IMR-90 (cell line): ENCODE data around the gene PTPRN2. TPM values are rescaled to one million over a fixed set of nuclear protein-coding genes. Genes with fewer than 3 reads are reported as not detected.

Experiments used
- ATAC-seq: fragments of 200-7000 bp; cut with Tn5 transposase; 2 replicates; pipeline ENCODE4 v1.9.1; 2020; ENCODE audit warnings: low read depth, mild to moderate bottlenecking, moderate library complexity
- BruUV-seq: library from RNA; stranded (reverse); fragments of 400-500 nt; replicated peaks from 2 replicates; lab custom pipeline; 2021; lab: Mats Ljungman, UMichigan
- CTCF ChIA-PET: fragments of 300-600 bp; formaldehyde crosslinking; extraction: SDS; loops from one replicate; lab custom pipeline; 2021; ENCODE audit warnings: antibody characterized with exemption; lab: Yijun Ruan, JAX
- POLR2A ChIA-PET: fragments of 300-600 bp; sonication (Branson Sonifier 250); formaldehyde crosslinking; loops from one replicate; lab custom pipeline; 2022; ENCODE audit warnings: antibody characterized with exemption; ENCODE audit not compliant: unreplicated experiment; lab: Charles Lee
- DNase-seq: peaks from one replicate; pipeline ENCODE4 v3.0.0; 2013
- H2AFZ ChIP-seq: replicated peaks from 2 replicates; pipeline ENCODE3; 2013; ENCODE audit warnings: low read length, mild to moderate bottlenecking; ENCODE audit not compliant: poor library complexity
- H2AK5ac ChIP-seq: 2 replicates; pipeline ENCODE4 v1.6.1; 2013; ENCODE audit warnings: low read depth, low read length, inconsistent platforms
- H2AK9ac ChIP-seq: replicated peaks from 2 replicates; pipeline ENCODE3; 2013; ENCODE audit warnings: mild to moderate bottlenecking, low read depth, low read length, moderate library complexity; ENCODE audit not compliant: poor library complexity
- H2BK120ac ChIP-seq: 2 replicates; pipeline ENCODE4 v1.6.1; 2013; ENCODE audit warnings: low read depth, low read length, inconsistent platforms
- H2BK15ac ChIP-seq: 3 replicates; pipeline ENCODE4 v1.6.1; 2013; ENCODE audit warnings: low read depth, low read length, inconsistent platforms
- H2BK20ac ChIP-seq: 2 replicates; pipeline ENCODE4 v1.6.1; 2013; ENCODE audit warnings: low read depth, mild to moderate bottlenecking, inconsistent platforms, low read length, moderate library complexity
- H2BK5ac ChIP-seq: 2 replicates; pipeline ENCODE4 v1.6.1; 2013; ENCODE audit warnings: mild to moderate bottlenecking, low read depth, low read length, inconsistent platforms; ENCODE audit not compliant: poor library complexity, severe bottlenecking
- H3K14ac ChIP-seq: replicated peaks from 2 replicates; pipeline ENCODE4 v1.6.1; 2013; ENCODE audit warnings: low read depth, low read length, inconsistent platforms
- H3K18ac ChIP-seq: 2 replicates; pipeline ENCODE4 v1.6.1; 2013; ENCODE audit warnings: low read depth, low read length, control low read depth
- H3K23ac ChIP-seq: 2 replicates; pipeline ENCODE4 v1.6.1; 2013; ENCODE audit warnings: low read depth, low read length, inconsistent platforms
- H3K27ac ChIP-seq: 2 replicates; pipeline ENCODE4 v1.5.1; 2013; ENCODE audit warnings: mild to moderate bottlenecking, control low read depth, low read length; ENCODE audit not compliant: insufficient read depth
- H3K27me3 ChIP-seq: 2 replicates; pipeline ENCODE4 v1.6.1; 2013; ENCODE audit warnings: low read length; ENCODE audit not compliant: control insufficient read depth, insufficient read depth
- H3K36me3 ChIP-seq: 2 replicates; pipeline ENCODE4 v1.6.1; 2013; ENCODE audit warnings: low read length, mixed read lengths; ENCODE audit not compliant: control insufficient read depth, insufficient read depth
- H3K4ac ChIP-seq: 2 replicates; pipeline ENCODE4 v1.6.1; 2013; ENCODE audit warnings: low read depth, low read length, inconsistent platforms
- H3K4me1 ChIP-seq: 2 replicates; pipeline ENCODE4 v1.6.1; 2013; ENCODE audit warnings: low read length, mixed read lengths; ENCODE audit not compliant: control insufficient read depth, insufficient read depth
- H3K4me2 ChIP-seq: 2 replicates; pipeline ENCODE4 v1.6.1; 2013; ENCODE audit warnings: low read depth, mild to moderate bottlenecking, control low read depth, low read length, moderate library complexity
- H3K4me3 ChIP-seq: 2 replicates; pipeline ENCODE4 v1.5.1; 2013; ENCODE audit warnings: low read depth, mild to moderate bottlenecking, control low read depth, low read length, moderate library complexity; ENCODE audit not compliant: insufficient read depth
- H3K56ac ChIP-seq: 2 replicates; pipeline ENCODE4 v1.6.1; 2013; ENCODE audit warnings: low read length, inconsistent platforms; ENCODE audit not compliant: insufficient read depth; ENCODE audit errors: extremely low read depth
- H3K79me1 ChIP-seq, 2 experiments: 2 replicates each; pipeline ENCODE4 v1.6.1; 2013; ENCODE audit warnings: low read length in 2 of 2, inconsistent platforms in 1 of 2, low read depth in 1 of 2
- H3K9ac ChIP-seq: 2 replicates; pipeline ENCODE4 v1.6.1; 2013; ENCODE audit warnings: low read depth, low read length, control low read depth
- H3K9me1 ChIP-seq: 2 replicates; pipeline ENCODE4 v1.6.1; 2013; ENCODE audit warnings: low read length, inconsistent platforms; ENCODE audit not compliant: insufficient read depth
- H3K9me3 ChIP-seq: 2 replicates; pipeline ENCODE4 v1.6.1; 2013; ENCODE audit warnings: low read length; ENCODE audit not compliant: control insufficient read depth, insufficient read depth
- H4K20me1 ChIP-seq: 2 replicates; pipeline ENCODE4 v1.6.1; 2013; ENCODE audit warnings: low read length, inconsistent platforms; ENCODE audit not compliant: insufficient read depth
- H4K5ac ChIP-seq: 2 replicates; pipeline ENCODE4 v1.6.1; 2013; ENCODE audit warnings: mild to moderate bottlenecking, low read depth, low read length, control low read depth
- H4K8ac ChIP-seq, 2 experiments: 2 replicates each; pipeline ENCODE4 v1.6.1; 2013; ENCODE audit warnings: low read depth in 2 of 2, low read length in 2 of 2, control low read depth in 1 of 2, inconsistent platforms in 1 of 2
- H4K91ac ChIP-seq: 2 replicates; pipeline ENCODE4 v1.6.1; 2013; ENCODE audit warnings: low read depth, low read length, inconsistent platforms; ENCODE audit not compliant: insufficient read depth
- BHLHE40 ChIP-seq: fragments of 150-350 bp; IDR thresholded peaks from 2 replicates; pipeline ENCODE4 v1.6.1; 2016; ENCODE audit warnings: mild to moderate bottlenecking, low read depth, low read length
- CEBPB ChIP-seq: IDR thresholded peaks from 2 replicates; pipeline ENCODE4 v1.6.1; 2012; ENCODE audit warnings: low read depth, low read length, improper control_type of control experiment
- MAFK ChIP-seq: IDR thresholded peaks from 2 replicates; pipeline ENCODE4 v1.6.1; 2012; ENCODE audit warnings: low read depth, low read length, improper control_type of control experiment
- MAZ ChIP-seq: IDR thresholded peaks from 2 replicates; pipeline ENCODE4 v1.6.1; 2012; ENCODE audit warnings: low read depth, mild to moderate bottlenecking, low read length, improper control_type of control experiment, moderate library complexity, borderline replicate concordance
- MXI1 ChIP-seq: IDR thresholded peaks from 2 replicates; pipeline ENCODE4 v1.6.1; 2012; ENCODE audit warnings: low read depth, mild to moderate bottlenecking, low read length, moderate library complexity, borderline replicate concordance
- NFE2L2 ChIP-seq: fragments of 150-350 bp; IDR thresholded peaks from 2 replicates; pipeline ENCODE4 v1.6.1; 2016; ENCODE audit warnings: low read depth, mild to moderate bottlenecking, low read length
- POLR2A ChIP-seq: IDR thresholded peaks from 2 replicates; pipeline ENCODE4 v1.6.1; 2012; ENCODE audit warnings: mild to moderate bottlenecking, low read depth, low read length
- RAD21 ChIP-seq: IDR thresholded peaks from 2 replicates; pipeline ENCODE4 v1.6.1; 2012; ENCODE audit warnings: low read length, improper control_type of control experiment
- RFX5 ChIP-seq: IDR thresholded peaks from 2 replicates; pipeline ENCODE4 v1.8.0; 2012; ENCODE audit warnings: low read depth, mild to moderate bottlenecking, low read length, moderate library complexity
- SMC3 ChIP-seq: fragments of 150-350 bp; IDR thresholded peaks from 2 replicates; pipeline ENCODE4 v1.6.1; 2016; ENCODE audit warnings: low read depth, mild to moderate bottlenecking, antibody characterized with exemption, low read length, moderate library complexity
- WGBS, 2 experiments: methylation state at CpG; one replicate each; pipeline versions ENCODE4 v1.1.5 to v1.1.7; 2013; ENCODE audit warnings: missing lambda C conversion rate in 2 of 2; ENCODE audit not compliant: insufficient read length in 1 of 2; ENCODE audit errors: extremely low coverage in 2 of 2; 5-methylcytosine and 5-hydroxymethylcytosine counted together
- dilution Hi-C: fragments of 300-500 bp; cut with HindIII; formaldehyde crosslinking; loops from one replicate; pipeline ENCODE4 v1.14.3; 2018; ENCODE audit warnings: low sequenced_read_pairs; ENCODE audit not compliant: unreplicated experiment
- in situ Hi-C: fragments of 300-500 bp; cut with MboI; formaldehyde crosslinking; loops from 3 replicates; pipeline ENCODE4 v1.14.3; 2019; ENCODE audit warnings: low sequenced_read_pairs, inconsistent platforms, mixed read lengths
- intact Hi-C: fragments of 100-400 bp; cut with micrococcal nuclease; formaldehyde crosslinking; loops from 2 replicates; pipeline ENCODE4 v1.10.0; 2022
- polyA plus RNA-seq, 3 experiments: library from polyadenylated mRNA; depleted of rRNA; stranded (reverse); fragments of >200 nt; gene quantifications; 2 replicates each; pipeline ENCODE4 v1.2.3, GENCODE V29; 2012; ENCODE audit warnings: low replicate concordance in 1 of 3
- total RNA-seq: library from RNA; depleted of rRNA; stranded (reverse); fragments of >200 nt; gene quantifications from 2 replicates; pipeline ENCODE4 v1.2.3, GENCODE V29; 2012
- TF ChIP-seq, protein P1 (sequence below): fragments of 150-350 bp; IDR thresholded peaks from 2 replicates; pipeline ENCODE4 v1.6.1; 2017; ENCODE audit warnings: mild to moderate bottlenecking, antibody characterized with exemption, low read length, low read depth
- TF ChIP-seq, protein P2 (sequence below): conservative IDR thresholded peaks from 2 replicates; pipeline ENCODE4 v1.5.1; 2012; ENCODE audit warnings: mild to moderate bottlenecking, low read depth, low read length, improper control_type of control experiment
- TF ChIP-seq, protein P3 (sequence below): fragments of 150-350 bp; IDR thresholded peaks from 2 replicates; pipeline ENCODE4 v1.6.1; 2016; ENCODE audit warnings: low read depth, mild to moderate bottlenecking, low read length, moderate library complexity, borderline replicate concordance

Gene PTPRN2
- total and polyA plus RNA-seq, 2 of the 4 experiments (the other 2 are of a cell fraction): 0.03 TPM; not detected in 1

DNA sequence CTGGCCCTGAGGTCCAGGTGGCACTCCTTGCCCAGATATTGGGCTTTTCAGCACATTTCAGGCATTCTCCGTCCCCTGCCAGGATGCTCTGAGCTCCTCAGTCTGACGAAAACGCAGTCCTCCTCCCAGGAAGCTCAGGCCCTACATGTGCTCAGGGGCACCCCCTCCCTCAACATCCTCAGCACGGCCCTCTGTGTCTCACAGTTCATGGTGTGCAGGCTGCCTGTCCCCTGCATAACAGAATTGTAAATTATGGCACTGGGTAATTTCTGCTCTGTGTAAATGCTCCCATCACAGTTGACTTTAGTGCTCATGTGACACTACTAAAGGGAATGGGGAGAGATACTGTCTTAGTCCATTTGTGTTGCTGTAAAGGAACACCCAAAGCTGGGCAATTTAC lies 687.1 kb downstream of the PTPRN2 start:
- H2BK120ac ChIP-seq: no peak overlapping the region
- H3K4me2 ChIP-seq: no peak overlapping the region
- ATAC-seq: no peak
- no TSS peak for BruUV-seq
- no peak overlapping the region for H2BK20ac ChIP-seq
- DNase-seq: no peak
- in situ Hi-C loops: no loop called here
- no peaks in the 10 kb centered on the region for H3K4me1 ChIP-seq
- TF ChIP-seq POLR2A (no peak), CEBPB (no peak), RFX5 (no peak), RAD21 (no peak), MAZ (no peak), SMC3 (no peak), NFE2L2 (no peak), BHLHE40 (no peak), MXI1 (no peak), MAFK (no peak)
- TF ChIP-seq, protein P1, sequence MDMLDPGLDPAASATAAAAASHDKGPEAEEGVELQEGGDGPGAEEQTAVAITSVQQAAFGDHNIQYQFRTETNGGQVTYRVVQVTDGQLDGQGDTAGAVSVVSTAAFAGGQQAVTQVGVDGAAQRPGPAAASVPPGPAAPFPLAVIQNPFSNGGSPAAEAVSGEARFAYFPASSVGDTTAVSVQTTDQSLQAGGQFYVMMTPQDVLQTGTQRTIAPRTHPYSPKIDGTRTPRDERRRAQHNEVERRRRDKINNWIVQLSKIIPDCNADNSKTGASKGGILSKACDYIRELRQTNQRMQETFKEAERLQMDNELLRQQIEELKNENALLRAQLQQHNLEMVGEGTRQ: no peak
- TF ChIP-seq, protein P2, sequence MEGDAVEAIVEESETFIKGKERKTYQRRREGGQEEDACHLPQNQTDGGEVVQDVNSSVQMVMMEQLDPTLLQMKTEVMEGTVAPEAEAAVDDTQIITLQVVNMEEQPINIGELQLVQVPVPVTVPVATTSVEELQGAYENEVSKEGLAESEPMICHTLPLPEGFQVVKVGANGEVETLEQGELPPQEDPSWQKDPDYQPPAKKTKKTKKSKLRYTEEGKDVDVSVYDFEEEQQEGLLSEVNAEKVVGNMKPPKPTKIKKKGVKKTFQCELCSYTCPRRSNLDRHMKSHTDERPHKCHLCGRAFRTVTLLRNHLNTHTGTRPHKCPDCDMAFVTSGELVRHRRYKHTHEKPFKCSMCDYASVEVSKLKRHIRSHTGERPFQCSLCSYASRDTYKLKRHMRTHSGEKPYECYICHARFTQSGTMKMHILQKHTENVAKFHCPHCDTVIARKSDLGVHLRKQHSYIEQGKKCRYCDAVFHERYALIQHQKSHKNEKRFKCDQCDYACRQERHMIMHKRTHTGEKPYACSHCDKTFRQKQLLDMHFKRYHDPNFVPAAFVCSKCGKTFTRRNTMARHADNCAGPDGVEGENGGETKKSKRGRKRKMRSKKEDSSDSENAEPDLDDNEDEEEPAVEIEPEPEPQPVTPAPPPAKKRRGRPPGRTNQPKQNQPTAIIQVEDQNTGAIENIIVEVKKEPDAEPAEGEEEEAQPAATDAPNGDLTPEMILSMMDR: no peak
- TF ChIP-seq, protein P3, sequence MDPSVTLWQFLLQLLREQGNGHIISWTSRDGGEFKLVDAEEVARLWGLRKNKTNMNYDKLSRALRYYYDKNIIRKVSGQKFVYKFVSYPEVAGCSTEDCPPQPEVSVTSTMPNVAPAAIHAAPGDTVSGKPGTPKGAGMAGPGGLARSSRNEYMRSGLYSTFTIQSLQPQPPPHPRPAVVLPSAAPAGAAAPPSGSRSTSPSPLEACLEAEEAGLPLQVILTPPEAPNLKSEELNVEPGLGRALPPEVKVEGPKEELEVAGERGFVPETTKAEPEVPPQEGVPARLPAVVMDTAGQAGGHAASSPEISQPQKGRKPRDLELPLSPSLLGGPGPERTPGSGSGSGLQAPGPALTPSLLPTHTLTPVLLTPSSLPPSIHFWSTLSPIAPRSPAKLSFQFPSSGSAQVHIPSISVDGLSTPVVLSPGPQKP: no peak
- no peak overlapping the region for H2BK15ac ChIP-seq
- peaks cover 58% of the 10 kb centered on the region for H3K9me3 ChIP-seq
- WGBS, 2 experiments: 50% methylated on average over 1 of the region's 4 CpGs; no CpG with 5 or more reads in 1 of the 2 experiments
- H3K56ac ChIP-seq: no peak overlapping the region
- no peaks in the 10 kb centered on the region for H3K79me1 ChIP-seq
- no peak overlapping the region for H3K27ac ChIP-seq
- intact Hi-C loops: no loop called here
- no peak overlapping the region for H3K18ac ChIP-seq
- no peak overlapping the region for H4K91ac ChIP-seq
- H2AK9ac ChIP-seq: no peak overlapping the region
- H2BK5ac ChIP-seq: no peak overlapping the region
- H2AFZ ChIP-seq: no peak overlapping the region
- no peaks in the 10 kb centered on the region for H3K27me3 ChIP-seq
- no peak overlapping the region for H3K9ac ChIP-seq
- H3K4me3 ChIP-seq: no peak overlapping the region
- H3K9me1 ChIP-seq: no peaks in the 10 kb centered on the region
- no peaks in the 10 kb centered on the region for H4K20me1 ChIP-seq
- ChIA-PET CTCF (no interaction called here), POLR2A (interaction anchor here (0.6 kb wide), 1 partner anchor 1168 kb away, joined by 3 read pairs; no protein-coding TSS in a partner anchor)
- no peak overlapping the region for H3K23ac ChIP-seq
- no peaks in the 10 kb centered on the region for H3K36me3 ChIP-seq
- H4K5ac ChIP-seq: no peak overlapping the region
- dilution Hi-C loops: no loop called here
- no peak overlapping the region for H2AK5ac ChIP-seq
- no peak overlapping the region for H4K8ac ChIP-seq
- no peak overlapping the region for H3K4ac ChIP-seq
- no peak overlapping the region for H3K14ac ChIP-seq
